CD4-positive, alpha-beta T cell treated with Interleukin-4 for 1 hour (primary cell): ENCODE measurements around the gene UBA52.
A peak's percentile ranks its signal among the peaks of the same experiment; 100 is the strongest.
"Not testable (repeated sequence)": the region's sequence is repeated elsewhere in the genome, so short reads cannot be mapped to it uniquely, and the experiment has no call there.

Experiments used
- DNase-seq, 2 donors: peaks; one replicate each; pipeline ENCODE4 v3.0.0-alpha.2; 2020 to 2022

Gene UBA52

DNA sequence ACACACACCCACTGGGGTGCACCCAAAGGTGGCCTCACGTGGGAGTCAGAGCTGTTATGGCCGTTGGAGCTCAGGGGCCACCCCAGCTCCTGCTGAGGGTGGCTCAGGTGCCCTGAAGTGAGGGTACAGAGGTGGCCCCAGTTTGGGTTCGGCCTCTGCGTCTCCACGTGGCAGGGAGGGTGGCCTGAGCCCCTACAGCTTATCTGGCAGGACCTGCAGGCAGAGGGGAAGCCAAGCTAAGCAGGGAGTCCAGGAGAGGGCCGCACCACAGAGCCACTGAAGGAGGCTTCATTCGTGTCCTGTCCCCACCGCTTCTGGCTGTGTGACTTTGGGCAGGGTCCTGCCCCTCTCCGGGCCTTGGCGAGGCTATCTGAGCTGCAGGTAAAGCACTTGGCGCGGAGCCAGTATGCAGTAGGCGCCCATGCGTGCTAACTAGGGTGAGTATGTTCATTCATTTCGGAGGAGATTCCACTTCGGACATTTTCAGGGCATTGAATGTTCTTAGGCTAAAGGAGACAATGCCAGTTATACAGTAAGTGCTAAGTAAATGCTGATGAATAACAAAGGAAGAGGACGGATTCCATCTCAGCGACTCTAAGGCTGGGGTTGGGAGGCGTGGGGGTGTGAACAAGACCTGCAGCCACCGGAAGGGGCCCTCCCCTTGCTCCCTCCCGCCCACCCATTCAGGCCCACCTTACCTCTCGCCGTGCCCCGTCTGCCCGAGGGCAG, 21.9 kb downstream of the UBA52 start:
- no peak for DNase-seq

DNA sequence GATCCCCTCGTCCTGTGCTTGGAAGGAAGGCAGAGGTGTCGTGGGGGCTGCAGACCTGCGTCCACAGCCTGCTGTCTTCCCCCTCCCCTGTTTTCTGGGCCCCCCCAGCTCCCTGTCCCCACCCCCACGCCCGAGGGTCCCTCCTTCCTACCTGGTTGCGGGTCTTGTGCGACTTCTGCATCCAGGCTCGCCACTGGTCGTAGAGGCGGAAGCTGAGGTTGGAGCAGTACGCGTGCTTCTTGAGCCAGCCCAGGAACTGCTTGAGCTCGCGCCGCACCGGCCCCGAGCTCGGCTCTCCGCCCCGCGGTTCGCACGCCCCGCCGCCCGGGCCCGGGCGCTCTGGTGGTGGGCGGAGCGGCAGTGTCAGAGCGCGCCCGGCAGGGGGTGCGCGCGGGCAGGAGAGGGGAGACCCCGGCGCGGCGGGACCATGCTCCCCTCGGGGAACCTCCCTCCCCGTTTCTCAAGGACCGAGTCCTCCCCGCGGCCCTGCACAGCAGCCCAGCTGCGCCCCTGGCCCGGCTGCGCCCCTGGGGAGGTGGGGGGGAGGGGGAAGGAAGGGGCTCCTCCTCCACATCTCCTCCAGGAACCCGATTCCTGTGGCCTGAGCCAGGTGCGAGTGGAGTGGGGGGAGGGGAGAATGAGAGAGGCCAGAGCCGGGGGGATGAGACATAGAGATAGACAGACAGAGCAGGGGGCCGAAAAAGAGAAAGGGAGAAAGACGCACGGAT, 22.6 kb downstream of the UBA52 start:
- DNase-seq = peak; percentile 75 to 77

DNA sequence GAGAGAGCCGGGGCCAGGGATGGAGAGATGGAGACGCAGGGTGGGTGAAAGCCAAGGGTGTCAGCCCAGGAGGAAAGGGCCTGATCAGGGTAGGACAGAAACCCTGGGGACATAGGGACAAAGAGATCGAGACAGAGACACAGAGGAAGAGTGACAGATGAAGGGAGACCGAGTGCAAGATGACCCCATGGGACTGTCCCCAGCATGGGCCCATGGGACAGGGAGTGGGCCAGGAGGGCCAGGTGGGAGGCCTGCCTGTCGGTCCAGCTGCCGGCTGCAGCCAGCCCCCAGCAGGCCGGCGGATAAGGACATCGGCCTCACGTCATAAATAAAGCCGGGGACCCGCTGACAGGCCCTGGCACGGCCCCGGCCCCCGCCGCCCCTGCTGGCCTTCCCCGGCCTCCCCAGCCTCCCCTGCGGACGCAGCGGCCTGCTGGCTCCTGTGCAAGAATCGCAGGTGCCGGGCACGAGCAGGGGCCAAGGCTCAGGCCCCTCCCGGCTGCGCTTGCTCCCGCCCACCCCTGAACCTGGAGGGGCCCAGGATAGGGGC, 23.2 kb downstream of the UBA52 start:
- DNase-seq = no peak

DNA sequence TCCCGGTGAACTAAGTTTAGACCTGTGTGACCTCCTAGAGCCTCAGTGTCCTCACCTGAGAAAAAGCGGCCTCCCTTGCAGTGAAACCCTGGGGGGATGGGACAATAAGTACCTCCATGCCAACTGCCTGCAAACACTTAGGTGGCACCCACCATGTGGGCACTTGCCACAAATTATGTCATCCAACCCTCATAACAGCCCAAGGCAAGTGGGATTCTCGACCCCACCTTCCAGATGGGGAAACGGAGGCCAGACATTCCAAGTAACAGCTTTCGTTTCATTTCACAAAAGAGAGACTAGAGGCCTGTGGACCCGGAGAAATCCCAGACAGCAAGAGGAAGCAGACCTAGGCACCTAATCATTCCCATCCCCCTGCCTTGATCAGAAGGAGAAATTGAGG, 23.8 kb downstream of the UBA52 start:
- DNase-seq = no peak

DNA sequence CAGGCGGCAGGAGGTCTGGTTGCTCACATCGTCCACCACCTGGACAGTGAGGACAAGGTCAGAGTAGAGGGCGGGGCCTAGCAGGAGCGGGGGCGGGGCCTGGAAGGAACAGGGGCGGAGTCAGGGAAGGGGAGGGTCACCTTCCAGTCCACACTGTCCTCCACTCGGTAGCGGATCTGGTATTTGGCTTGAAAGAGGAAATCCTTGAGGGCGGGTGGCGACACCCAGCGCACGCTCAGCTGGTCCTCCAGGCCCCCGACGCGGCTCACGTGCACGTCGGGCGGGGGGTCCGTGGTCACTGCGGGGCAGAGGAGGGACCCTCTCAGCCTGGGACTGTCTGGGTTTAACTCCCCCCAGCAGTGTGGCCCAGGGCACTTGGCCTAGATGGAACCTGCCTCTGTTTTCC, 25.1 kb downstream of the UBA52 start:
- DNase-seq = peak; percentile 28 to 51

DNA sequence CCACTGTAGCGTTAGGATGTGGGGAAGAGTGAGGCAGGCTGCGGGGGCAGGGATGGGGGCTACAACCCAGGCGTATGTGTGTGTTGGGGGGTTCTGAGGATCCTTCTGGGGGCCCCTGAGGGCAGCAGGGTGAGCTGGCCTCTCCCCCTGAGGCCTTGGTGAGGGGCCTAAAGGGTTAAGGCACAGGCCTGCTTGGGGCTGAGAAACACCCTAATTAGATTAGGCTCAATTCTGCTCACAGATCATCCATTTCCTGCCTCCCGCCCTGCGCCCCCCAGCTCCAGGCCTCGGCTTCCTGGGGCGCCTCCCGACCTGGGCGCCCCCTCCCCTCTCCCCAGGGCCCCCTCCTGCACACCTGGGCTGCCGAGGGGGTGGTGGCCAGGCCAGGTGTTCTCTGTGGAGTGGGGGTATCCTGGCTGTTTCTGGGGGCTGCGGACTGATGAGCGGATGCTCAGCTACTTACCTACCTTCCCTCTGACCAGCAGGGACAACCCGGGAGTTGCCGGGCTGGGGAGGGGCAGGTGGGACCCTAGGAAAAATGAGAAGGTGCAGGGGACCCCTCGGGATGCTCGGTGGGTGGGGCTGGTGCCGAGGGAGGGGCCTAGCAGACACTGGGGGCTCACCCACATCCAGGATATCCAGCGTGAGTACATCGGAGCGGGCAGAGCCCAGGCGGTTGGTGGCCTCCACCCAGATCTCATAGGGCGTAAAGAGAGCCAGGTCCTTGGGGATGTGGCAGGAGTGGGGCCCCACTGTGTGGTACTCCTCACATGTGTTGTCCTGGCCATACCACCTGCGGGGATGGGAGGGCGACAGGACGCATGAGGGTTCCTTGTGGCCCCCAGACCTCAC, 26.4 kb downstream of the UBA52 start:
- DNase-seq = no peak

DNA sequence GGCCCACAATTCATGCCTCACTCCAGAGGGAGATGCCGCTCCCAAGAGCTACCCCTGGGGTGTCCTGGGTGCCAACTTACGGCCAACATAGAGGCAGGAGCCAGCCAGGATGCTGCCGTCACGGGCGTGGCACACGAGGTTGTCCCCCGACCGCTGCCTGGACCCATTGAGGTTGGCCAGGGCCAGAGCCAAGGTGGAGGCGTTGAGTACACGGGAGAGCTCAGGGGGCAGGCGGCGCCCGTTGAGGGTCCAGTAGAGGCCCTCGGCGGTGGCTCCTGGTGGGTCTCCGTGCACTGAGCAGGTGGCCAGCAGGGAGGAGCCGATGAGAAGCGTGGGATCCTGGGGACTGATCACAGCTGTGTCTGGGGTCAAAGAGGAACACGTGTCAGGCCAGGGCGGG, 27.8 kb downstream of the UBA52 start:
- DNase-seq = no peak

DNA sequence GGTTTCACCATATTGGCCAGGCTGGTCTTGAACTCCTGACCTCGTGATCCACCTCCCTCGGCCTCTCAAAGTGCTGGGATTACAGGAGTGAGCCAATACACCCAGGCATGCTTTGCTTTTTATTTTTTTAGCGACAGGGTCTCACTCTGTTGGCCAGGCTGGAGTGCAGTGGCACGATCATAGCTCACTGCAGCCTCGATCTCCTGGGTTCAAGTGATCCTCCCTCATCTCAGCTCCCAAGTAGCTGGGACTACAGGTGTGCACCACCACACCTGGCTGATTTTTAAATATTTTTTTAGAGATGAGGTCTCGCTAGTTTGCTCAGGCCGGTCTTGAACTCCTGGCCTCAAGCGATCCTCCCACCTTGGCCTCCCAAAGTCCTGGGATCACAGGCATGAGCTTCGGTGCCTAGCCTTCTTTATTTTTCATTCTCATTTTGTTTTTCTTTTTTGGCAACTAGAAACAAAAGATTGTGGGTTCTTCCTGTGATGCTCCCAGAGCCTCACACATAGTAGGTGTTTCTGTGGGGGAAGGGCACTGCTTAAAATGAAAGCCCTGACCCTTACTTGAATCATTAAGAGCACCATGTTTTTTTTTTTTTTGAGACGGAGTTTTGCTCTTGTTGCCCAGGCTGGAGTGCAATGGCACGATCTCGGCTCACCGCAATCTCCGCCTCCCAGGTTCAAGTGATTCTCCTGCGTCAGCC, 29.2 kb downstream of the UBA52 start:
- not testable (repeated sequence) for DNase-seq

DNA sequence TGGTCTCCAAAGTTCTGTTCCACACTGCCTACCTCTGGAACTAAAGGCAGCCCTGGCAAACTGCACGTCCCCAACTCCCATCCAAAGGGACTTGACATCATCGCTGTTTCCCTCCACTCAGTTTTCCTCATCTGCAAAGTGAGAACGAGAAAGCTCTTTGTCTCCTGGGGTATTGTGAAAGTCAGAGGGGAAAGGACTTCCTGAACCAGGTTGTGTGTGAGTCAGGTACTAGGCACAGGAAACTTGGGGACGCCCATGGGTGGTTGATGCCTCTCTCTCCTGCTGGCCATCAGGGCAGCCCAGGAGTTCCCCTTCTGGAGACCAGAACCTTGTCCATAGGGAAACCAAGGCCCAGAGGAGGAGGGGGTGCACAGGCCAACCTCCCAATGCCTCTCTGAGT, 30.2 kb downstream of the UBA52 start:
- DNase-seq = no peak

DNA sequence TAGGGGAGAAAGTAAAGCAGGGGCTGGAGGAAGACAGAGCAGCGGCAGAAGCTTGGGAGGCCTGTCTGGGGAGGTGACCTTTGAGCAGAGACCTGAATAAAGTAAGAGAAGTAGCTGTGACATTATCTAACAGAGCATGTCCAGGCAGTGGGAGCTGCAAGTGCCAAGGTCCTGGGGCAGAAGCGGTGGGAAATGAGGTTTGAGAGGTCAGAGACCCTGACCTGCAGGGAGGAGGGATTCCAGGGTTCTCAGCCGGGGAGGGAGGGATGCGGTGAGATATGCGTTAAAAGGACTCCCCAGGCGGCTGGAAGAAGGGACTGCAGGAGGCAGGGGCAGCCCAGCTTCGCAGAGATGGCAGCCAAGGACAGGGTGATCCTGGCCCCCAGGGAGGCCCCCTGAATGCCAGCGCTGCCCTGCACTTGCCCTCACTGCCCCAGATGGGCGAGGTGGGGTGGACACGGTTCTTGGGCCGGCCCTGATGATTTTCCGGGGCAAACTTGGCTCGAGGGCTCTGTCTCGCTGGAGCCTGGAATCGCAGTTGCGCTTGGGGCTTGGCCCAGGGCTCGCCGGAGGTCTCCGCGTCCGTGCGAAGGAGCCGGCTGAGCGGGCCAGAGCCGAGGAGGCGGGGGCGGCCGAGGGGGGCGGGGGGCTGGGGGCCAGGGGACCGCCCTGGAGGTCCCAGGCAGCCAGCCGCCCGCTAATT, 31.7 kb downstream of the UBA52 start:
- DNase-seq = no peak

DNA sequence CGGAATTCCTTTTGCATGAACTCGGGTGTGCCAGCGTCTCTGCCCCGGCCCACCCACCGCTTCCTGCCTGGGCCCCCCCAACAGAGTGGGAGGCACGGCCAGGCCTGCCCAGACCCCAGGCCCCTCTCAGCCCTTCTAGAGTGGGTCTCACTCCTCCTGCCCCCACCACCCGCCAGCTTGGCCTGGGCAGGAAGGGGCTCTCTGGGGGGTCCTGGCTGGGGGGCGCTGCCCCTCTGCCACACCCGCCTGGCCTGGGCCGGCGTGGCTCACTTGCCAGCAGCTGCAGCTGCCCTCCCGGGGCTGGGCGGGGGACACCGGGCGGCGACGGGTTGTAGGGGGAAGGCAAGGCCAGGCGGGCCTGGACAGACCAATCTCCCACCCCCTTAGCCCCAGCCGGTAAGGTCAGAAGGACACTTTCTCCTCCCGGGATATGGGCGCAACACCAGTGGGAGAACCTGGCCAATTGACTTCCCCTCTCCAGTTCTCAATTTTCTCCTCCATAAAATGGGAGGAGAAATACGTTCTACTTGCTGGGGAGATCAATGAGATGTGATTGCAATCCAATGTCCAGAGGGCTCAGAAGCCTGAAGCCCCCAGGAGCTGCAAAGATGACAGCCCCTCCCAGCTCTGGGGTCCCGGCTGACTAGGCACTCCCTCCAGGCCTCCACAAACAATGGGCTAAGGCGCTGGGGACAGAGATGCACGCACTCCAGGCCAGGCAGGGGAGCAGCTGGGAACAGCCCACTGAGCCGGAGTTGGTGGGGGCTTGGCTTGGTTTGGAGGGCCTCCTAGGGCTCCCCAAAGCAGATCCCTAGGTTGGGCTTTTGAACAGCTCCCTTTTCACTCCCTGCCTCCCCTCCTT, 32.5 kb downstream of the UBA52 start:
- no peak for DNase-seq

DNA sequence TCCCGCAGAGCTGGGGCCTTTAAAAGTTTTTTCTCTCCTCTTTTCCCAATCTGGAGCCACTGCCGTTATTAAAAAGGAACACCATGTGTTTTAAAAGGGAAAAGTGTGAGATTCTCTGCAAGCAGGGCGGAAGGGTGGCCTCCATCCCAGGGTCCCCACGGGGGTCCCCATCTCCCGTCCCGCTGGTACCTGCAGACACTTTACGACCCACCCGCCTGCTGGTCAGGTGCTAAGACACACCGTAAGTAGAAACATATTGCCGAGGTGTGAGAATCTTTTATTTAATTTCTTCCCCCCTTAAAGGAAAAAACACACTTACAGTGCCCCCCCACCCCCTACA, 33.1 kb downstream of the UBA52 start:
- no peak for DNase-seq

DNA sequence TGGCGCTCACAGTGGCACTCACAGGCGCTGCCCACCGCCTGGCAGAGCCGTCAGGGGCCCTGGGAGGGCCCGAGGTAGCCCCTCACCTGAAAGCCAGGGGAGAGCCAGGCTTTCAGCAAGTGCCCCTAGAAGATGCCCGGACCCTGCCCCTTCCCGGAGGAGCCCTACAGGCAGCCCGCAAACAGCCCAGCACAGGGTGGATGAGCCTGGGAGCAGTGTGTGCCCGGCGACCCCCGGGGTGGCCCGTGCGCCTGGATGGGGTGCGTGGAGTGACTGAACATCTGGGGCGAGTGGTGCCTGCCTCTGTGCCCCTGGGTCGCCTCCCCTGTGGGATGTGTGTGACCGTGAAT, 33.5 kb downstream of the UBA52 start:
- no peak for DNase-seq

DNA sequence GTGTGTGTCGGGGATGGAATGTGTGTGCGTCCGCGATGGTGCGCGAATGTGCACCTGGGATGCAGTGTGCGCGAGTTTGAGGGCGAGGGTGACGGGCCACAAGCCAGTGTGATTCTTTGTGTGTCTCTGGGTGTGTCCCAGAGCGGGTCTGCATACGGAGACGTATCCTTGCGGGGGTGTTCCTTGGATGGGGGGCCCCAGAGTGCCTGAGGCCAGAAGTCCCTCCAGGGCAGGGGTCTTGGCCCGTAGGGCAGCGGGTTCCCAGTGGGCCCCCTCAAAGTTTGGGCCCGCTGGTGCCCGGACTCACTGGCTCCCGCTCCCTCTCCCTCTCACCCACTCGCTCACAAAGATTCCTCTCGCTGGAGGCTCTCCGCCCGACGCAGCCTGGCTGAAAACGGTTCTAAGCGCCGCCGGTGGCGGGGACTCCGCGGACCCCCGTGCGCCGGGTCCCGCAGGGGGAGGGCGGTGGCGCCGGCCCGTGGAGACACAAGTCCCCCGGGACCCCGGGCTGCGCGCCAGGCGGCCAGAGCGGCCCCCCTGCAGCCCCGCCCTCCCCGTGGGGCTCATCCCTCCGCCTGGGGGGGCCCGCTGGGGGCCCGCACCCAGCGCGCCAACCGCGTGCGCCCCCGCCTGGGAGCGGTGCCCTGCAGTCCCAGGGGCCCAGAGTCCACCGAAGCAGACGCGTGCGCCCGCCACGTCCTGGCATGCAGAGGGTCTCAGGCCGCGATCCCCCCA, 34.1 kb downstream of the UBA52 start:
- DNase-seq = no peak

DNA sequence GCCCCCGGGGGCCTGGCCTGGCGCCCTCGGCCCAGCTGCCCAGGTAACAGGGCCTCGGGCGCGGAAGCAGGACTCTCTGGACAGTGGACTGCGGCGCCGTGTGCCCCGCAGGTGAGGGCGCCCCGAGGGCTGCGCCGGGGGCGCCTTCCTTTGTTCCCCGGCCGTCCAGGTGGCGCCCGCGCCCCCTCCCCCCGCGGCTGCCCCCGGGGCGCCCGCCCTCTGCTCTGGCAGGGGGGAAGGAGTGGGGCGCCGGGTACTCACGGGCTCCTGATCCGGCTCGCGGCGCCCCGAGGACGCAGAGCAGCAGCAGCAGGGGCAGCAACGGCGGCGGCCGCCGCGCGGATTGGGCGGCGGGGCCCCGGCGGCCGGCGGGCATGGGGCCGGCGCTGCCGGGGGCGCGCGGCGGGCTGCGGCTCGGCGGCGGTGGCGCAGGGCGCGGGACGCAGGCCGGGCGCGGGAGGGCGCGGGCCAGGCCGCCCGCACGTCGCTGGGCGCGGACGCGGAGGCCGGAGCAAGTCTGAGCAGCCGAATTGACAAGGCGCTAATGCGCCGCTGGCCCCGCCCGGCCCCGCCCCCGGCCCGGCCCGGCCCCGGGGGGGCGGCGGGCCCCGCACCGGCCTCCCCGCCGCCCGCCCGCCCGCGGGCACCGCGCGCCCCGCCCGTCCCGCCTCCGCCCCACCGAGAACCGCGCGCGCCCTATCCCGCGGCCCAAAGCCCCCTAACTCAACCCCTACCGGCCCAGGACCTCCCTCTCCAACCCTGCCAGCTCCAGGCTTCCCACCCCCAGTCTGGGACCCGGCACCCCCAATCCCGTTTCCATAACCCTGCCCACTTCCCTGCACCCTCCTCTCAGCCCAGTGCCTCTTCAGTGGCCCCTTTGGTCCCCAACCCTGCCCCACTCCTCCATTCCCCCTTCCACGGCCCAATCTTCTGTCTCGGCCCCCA, 34.9 kb downstream of the UBA52 start, which contains the start of gene CRLF1:
CRLF1 (minus strand) TSS at position 519 of the 945 bp plus-strand sequence; CDS start at position 376, 143 bp downstream.
- no peak for DNase-seq

DNA sequence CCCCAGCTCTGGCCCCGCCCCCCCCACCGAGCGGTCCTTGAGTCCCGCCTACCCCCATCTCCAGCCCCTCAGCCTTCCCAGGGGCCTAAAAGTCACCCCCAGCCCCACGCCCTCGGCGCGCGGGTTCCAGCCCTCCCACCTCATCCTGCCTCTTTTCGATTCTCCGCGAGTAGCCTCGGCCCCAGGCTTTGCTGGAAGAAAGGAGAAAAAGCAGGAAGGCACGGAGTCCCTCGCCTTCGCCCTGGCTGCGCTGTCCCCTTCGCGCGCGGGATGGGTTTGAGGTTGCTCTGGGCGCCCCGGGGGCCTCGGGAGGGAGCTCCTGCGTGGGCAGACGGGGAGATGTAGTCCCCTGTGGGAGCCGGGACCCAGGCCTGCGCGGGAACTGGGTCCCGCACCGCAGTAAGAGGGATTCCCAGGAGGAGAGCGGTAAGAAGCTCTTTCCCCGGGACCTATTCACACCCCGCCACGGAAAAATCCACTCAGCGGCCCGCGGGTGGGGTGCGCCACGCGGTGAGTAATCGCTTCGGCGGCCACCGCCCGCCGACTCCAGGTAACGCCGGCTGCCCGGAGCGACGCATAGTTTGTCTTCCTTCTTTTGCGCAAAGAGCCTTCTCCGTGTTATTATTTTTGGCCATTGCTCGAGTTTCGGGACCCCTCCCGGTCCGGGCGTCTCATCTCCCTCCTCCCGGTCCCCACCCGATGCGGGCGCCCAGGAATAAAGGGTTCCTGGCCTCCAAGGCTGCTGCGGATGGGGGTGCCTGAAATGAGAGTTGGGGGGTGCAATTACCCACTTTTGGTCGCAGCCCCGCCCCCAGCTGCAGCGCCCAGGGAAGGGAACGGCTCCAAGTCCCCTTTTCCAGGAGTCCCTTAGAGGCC, 35.8 kb downstream of the UBA52 start:
- DNase-seq = no peak

DNA sequence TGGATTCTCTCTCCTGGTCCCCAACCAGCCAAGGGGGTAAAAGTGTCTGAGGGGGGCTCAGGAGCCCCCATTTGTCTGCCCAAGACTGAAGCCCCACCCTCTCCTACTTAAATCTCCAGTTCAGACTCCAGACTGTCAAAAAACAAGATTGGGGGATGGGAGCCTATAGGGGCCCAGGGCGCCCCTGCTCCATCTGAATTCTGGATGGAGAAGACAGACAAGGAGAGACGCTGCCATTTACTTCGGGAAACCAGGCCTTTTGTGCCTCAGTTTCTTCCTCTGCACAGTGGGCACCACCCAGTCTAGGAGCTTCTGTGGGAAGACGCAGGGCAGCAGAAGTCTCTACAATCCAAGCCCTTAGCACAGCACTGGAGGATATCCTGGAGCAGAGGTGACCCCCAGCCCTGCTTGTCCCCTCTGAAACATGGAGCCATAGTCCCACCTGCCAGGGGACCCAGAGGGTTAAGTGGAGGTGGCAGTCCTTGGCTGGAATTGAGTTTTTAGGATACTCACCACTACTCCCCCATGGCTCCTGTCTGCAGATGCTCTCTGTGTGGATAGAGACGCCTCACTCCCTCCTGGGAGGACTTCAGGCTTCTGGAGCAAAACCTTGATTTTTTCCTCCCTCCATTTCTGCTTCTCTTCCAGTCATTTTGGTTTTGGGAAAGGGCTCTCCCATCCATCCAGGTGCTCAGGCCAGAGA, 36.6 kb downstream of the UBA52 start:
- no peak for DNase-seq
